BJ (cell line): ENCODE data around the gene VAPB. TPM values are rescaled to one million over a fixed set of nuclear protein-coding genes. Genes with fewer than 3 reads are reported as not detected.

ENCODE experiments used
- CTCF ChIA-PET: fragments of 350-600 bp; formaldehyde crosslinking; extraction: SDS; loops from one replicate; lab custom pipeline; 2021; ENCODE audit warnings: antibody characterized with exemption, inconsistent platforms; lab: Yijun Ruan, JAX
- POLR2A ChIA-PET: fragments of 300-600 bp; sonication (Branson Sonifier 250); formaldehyde crosslinking; extraction: SDS; loops from one replicate; lab custom pipeline; 2021; ENCODE audit warnings: antibody characterized with exemption; lab: Charles Lee
- DNase-seq: peaks from one replicate; pipeline ENCODE4 v3.0.0-alpha.2; 2011; ENCODE audit warnings: low read depth
- H3K27me3 ChIP-seq: 2 replicates; pipeline ENCODE4 v1.6.0; 2011; ENCODE audit warnings: low read length; ENCODE audit not compliant: control insufficient read depth, insufficient read depth
- H3K36me3 ChIP-seq: 2 replicates; pipeline ENCODE4 v1.5.1; 2011; ENCODE audit warnings: low read length; ENCODE audit not compliant: control insufficient read depth, insufficient read depth
- H3K4me3 ChIP-seq: 2 replicates; pipeline ENCODE4 v1.5.1; 2011; ENCODE audit warnings: low read depth, mild to moderate bottlenecking, control low read depth, low read length
- CTCF ChIP-seq: IDR thresholded peaks from 2 replicates; pipeline ENCODE4 v1.5.1; 2011; ENCODE audit warnings: low read depth, mild to moderate bottlenecking, control low read depth, inconsistent platforms, low read length, moderate library complexity; ENCODE audit not compliant: insufficient read depth
- polyA plus RNA-seq: library from polyadenylated mRNA; depleted of rRNA; stranded (reverse); fragments of >200 nt; gene quantifications from 2 replicates; pipeline ENCODE4 v1.2.3, GENCODE V29; 2011

VAPB gene
- polyA plus RNA-seq, 1 experiment, result 21.1 TPM

DNA sequence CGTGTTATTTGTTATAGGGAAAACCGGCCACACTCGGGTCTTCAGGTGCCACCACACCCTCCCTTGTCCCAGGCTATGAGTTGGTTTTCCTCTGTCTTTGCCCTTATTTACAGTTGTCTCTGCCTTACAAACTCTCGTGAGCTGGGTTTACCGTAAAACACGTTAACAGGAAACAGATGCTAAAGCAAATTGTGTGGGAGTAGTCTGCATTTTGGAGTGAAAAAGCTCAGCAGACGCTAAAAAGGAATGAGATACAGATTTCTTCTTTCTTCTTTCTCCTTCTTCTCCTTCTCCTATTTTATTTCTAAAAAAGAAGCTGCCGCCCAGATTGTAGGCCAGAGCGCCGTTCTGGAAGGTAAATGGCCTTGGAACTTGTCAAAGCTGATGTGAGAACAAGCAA, 74.2 kb downstream of the VAPB start:
- ChIA-PET POLR2A (no interaction called here), CTCF (interaction anchor here (1.0 to 2.2 kb wide), 5 partner anchors 14 to 188 kb away, joined by 3 to 6 read pairs (median 3); partner anchors contain the start of gene STX16)
- Histone ChIP-seq H3K4me3 (no peak overlapping the region), H3K36me3 (no peaks in the 10 kb centered on the region), H3K27me3 (no peaks in the 10 kb centered on the region)
- no peak for DNase-seq
- TF ChIP-seq CTCF, result no peak

DNA sequence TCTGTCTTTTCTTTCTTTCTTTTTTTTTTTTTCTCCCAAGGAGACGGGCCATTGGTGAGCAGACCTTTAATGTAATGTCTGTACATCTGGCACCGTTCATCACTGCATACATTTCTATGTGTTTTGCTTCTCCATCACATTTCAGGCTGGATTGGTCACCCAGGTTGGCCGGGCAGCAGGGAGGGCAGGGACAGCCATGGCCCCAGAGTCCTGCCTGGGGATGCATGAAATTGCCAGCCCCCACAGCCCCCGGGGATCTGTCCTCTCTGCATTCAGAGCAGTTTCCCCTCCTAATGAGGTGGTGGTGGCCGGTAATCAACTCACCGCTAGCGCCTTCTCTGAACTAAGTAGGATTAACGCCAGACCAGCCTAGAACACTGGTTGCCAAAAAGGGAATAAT, 75.8 kb downstream of the VAPB start:
- no peak for TF ChIP-seq CTCF
- Histone ChIP-seq H3K27me3 (no peaks in the 10 kb centered on the region), H3K4me3 (no peak overlapping the region), H3K36me3 (no peaks in the 10 kb centered on the region)
- ChIA-PET CTCF (interaction anchor here (2.2 kb wide), 1 partner anchor 16 kb away, joined by 6 read pairs; no protein-coding TSS in a partner anchor), POLR2A (no interaction called here)
- DNase-seq, result no peak

- no peak for DNase-seq
- ChIA-PET POLR2A (no interaction called here), CTCF (no interaction called here)
- H3K27me3 ChIP-seq, result no peaks in the 10 kb centered on the region
- no peak overlapping the region for H3K4me3 ChIP-seq
- TF ChIP-seq CTCF, result no peak
- H3K36me3 ChIP-seq, result no peaks in the 10 kb centered on the region
Measured at GRCh38 chr20:58466095-58466708, 77.2 kb downstream of the VAPB start.

GRCh38 chr20:58466729-58467571, 77.9 kb downstream of the VAPB start:
- POLR2A ChIA-PET, result no interaction called here
- H3K36me3 ChIP-seq, result no peaks in the 10 kb centered on the region
- TF ChIP-seq CTCF, result no peak
- no peak overlapping the region for H3K4me3 ChIP-seq
- CTCF ChIA-PET, result no interaction called here
- H3K27me3 ChIP-seq, result no peaks in the 10 kb centered on the region
- DNase-seq, result no peak
